HG02884 (cell line): ENCODE results near the gene PSMD1.

Experiments used
- ATAC-seq: cut with Tn5 transposase; IDR thresholded peaks from one replicate; pipeline ENCODE4 v1.9.1; 2021; ENCODE audit warnings: mild to moderate bottlenecking, moderate library complexity; ENCODE audit not compliant: unreplicated experiment

The PSMD1 gene

GRCh38 chr2:231110551-231110950 is 53.9 kb downstream of the PSMD1 start:
- ATAC-seq = no peak

- no peak for ATAC-seq
Observed at GRCh38 chr2:231111987-231112386, 55.3 kb downstream of the PSMD1 start.

DNA sequence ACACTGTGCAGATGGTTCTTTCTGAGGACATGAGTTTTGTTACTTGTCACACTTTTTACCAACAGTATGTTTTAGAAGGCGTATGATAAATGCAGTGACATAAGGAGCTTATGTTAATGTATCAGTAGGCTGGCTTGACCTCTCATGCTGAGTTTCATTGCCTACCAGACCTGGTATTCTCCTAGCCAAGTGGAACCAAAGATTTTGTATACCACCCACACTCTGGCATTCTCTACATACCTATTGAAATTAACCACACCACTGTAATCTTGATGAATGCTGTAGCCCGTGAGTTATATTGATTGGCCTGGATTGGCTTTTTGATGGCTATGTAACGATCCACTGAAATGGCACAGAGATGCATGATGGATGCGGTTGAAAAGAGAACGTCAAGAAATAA is 56.8 kb downstream of the PSMD1 start:
- no peak for ATAC-seq

DNA sequence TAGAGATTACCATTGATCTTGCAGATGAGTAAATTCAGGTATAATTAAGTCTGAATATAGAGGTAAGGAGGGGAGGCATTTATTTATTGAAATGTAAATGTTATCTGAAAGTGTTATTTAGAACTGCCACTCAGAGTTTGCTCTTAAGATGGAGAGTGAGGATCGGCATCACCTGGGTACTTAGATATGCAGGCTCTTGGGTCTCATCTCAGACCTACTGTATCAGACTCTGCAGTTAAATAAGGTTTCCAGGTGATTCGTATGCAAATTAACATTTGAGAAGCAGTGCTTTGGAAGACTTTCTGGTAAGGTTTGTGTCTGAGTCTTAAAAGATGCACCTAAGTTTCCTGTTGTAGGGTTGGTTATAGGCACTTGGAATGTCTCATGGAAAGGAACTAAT is 59.0 kb downstream of the PSMD1 start:
- ATAC-seq = no peak

DNA sequence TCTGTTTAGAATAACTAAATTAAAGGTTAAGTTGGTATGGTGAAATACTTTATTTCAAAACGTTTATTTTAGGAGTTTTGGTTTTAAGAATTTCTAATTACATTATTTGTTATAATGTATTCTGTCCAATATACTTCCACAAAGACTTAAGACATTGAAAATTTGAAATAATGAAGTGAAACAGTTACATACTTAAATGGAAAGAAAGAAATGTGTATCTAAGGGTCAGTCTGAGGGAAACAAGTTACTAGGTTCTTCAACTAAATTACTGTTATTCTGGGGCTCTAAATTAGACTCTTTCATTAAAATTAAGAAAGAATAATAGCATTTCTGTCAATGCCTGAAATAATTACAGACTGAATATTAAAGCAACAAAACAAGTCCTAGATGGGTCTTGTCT is 60.5 kb downstream of the PSMD1 start:
- ATAC-seq = no peak

GRCh38 chr2:231117922-231118613 is 61.4 kb downstream of the PSMD1 start:
- no peak for ATAC-seq

- no peak for ATAC-seq
Observed at GRCh38 chr2:231118614-231118942, 61.9 kb downstream of the PSMD1 start.

- ATAC-seq = no peak
Observed at GRCh38 chr2:231123362-231123898, 66.8 kb downstream of the PSMD1 start.

- no peak for ATAC-seq
Observed at GRCh38 chr2:231124838-231125568, 68.3 kb downstream of the PSMD1 start, which contains the start of gene HTR2B. HTR2B (minus strand) TSS chr2:231125042; CDS start chr2:231123764, 1,278 bp downstream.

DNA sequence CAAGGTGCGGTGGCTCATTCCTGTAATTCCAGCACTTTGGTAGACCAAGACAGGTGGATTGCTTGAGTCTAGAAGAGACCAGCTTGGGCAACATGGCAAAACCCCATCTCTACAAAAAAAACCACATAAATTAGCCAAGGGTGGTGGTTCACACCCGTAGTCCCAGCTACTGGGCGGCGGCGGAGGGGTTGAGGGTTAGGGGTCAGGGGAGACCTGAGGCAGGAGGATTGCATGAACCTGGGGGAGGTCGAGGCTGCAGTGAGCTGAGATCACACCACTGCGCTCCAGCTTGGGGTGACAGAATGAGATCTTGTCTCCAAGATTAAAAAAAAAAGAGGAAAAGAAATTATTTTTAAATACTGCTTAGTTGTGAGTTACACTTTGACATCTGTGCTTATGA is 69.5 kb downstream of the PSMD1 start:
- no peak for ATAC-seq

DNA sequence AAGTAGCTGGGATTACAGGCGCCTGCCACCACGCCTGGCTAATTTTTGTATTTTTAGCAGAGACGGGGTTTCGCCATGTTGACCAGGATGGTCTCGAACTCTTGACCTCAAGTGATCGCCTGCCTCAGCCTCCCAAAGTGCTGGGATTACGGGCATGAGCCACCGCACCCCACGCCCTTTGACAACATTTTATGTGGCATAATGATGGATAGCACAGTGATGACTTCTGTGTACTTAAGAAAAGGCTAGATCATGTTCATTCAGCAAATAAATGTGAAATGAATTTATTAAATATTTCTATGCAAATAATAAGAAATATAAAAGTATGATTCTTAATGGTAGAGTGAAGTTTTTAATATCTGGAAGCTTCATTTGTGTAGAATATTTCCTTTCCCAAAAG is 70.8 kb downstream of the PSMD1 start:
- no peak for ATAC-seq

- no peak for ATAC-seq
Observed at GRCh38 chr2:231127936-231128335, 71.3 kb downstream of the PSMD1 start.

GRCh38 chr2:231128541-231128940 is 71.9 kb downstream of the PSMD1 start:
- ATAC-seq = no peak

- no peak for ATAC-seq
Observed at GRCh38 chr2:231129216-231129615, 72.5 kb downstream of the PSMD1 start.

GRCh38 chr2:231130336-231131056 is 73.8 kb downstream of the PSMD1 start:
- ATAC-seq = no peak

GRCh38 chr2:231132129-231132528 is 75.5 kb downstream of the PSMD1 start:
- ATAC-seq = no peak

DNA sequence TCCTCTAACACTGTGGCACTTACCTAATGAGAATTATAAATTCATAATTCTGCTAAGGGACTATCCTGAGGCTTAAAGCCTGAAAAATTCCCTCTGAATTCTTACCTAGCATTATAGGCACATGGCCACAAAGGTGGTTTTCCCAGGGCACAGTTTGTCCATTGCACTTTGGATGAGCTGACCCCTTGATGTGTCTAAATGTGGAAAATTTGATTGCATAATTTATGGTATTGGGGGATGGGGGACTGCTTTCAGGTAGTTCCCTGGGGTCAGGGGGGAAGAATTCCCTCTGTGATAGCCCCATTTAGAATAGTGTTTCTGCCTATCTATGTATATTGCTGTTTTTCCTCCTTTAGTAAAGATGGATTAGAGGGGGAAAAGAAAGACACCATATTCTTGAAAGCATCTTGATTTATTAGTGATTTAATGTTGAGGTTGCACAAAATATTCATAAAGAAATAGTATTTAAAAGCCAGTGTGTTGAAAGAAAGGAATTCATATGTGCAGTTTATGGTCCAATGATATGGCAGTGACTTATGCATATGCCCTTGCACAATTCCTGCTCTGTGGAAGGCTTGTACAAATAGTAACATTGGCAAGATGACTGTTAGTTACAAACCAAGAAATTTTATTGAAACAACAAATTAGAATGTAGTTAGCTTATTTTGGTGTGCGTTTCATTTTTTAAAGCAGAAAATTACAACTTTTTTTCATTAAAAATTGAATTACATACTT is 76.9 kb downstream of the PSMD1 start:
- ATAC-seq = no peak

GRCh38 chr2:231134910-231135655 is 78.4 kb downstream of the PSMD1 start:
- ATAC-seq = no peak

- no peak for ATAC-seq
Observed at GRCh38 chr2:231138699-231139098, 82.0 kb downstream of the PSMD1 start.

- no peak for ATAC-seq
Observed at GRCh38 chr2:231139796-231140195, 83.1 kb downstream of the PSMD1 start.
